C4-2B (cell line): ENCODE results near the gene MRPL44.

Experiments used
- H3K27ac ChIP-seq: fragments of 450-650 bp; 2 replicates; pipeline ENCODE4 v1.5.1; 2017
- ZFX ChIP-seq: fragments of 450-650 bp; IDR thresholded peaks from 2 replicates; pipeline ENCODE4 v1.6.1; 2017
- TF ChIP-seq, protein P1 (sequence below): fragments of 450-650 bp; conservative IDR thresholded peaks from 2 replicates; pipeline ENCODE4 v1.5.1; 2017; ENCODE audit warnings: mild to moderate bottlenecking

The MRPL44 gene

DNA sequence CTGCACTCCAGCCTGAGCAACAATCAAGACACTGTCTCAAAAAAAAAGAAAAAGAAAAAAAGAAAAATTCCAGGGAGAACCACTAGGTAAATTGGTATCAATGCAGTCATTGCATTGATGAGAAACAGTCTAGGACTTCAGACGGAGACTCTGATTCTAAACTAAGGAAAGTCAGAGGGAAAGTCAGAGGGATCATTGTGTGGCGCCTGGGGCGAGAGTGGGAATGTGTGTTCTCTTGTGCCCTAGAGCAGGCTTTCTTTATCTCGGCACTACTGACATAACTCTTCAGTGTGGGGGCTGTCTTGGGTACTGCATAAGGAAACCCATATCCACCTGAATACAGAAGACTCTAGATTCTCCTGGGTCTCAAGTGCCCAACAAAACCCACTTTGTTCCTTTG lies 57.1 kb downstream of the MRPL44 start:
- no peak overlapping the region for H3K27ac ChIP-seq
- TF ChIP-seq, protein P1, sequence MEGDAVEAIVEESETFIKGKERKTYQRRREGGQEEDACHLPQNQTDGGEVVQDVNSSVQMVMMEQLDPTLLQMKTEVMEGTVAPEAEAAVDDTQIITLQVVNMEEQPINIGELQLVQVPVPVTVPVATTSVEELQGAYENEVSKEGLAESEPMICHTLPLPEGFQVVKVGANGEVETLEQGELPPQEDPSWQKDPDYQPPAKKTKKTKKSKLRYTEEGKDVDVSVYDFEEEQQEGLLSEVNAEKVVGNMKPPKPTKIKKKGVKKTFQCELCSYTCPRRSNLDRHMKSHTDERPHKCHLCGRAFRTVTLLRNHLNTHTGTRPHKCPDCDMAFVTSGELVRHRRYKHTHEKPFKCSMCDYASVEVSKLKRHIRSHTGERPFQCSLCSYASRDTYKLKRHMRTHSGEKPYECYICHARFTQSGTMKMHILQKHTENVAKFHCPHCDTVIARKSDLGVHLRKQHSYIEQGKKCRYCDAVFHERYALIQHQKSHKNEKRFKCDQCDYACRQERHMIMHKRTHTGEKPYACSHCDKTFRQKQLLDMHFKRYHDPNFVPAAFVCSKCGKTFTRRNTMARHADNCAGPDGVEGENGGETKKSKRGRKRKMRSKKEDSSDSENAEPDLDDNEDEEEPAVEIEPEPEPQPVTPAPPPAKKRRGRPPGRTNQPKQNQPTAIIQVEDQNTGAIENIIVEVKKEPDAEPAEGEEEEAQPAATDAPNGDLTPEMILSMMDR, result no peak
- no peak for TF ChIP-seq ZFX

- TF ChIP-seq ZFX, result no peak
- TF ChIP-seq, protein P1, result no peak
- no peak overlapping the region for H3K27ac ChIP-seq
These were observed 59.7 kb downstream of the MRPL44 start for GRCh38 chr2:224016963-224017362.
